Neural cell (in vitro differentiated cells): ENCODE measurements around the gene ATP11A.

Experiments used
- CTCF ChIP-seq: fragments of 450-650 bp; IDR thresholded peaks from 2 replicates; pipeline ENCODE4 v1.5.1; 2014; ENCODE audit warnings: antibody characterized with exemption, mild to moderate bottlenecking, moderate library complexity; ENCODE audit not compliant: poor library complexity, severe bottlenecking
- EP300 ChIP-seq: fragments of 450-650 bp; conservative IDR thresholded peaks from 2 replicates; pipeline ENCODE4 v1.6.1; 2014; ENCODE audit warnings: antibody characterized with exemption, mild to moderate bottlenecking, moderate library complexity; ENCODE audit not compliant: poor library complexity, severe bottlenecking
- EZH2 ChIP-seq: fragments of 200-600, 300-800 bp; shearing (Covaris generic), sonication (generic); IDR thresholded peaks from 2 replicates; pipeline ENCODE4 v1.6.1; 2014; ENCODE audit warnings: antibody characterized with exemption, low read length, borderline replicate concordance, mild to moderate bottlenecking; ENCODE audit not compliant: insufficient read depth, poor library complexity, severe bottlenecking
- MXI1 ChIP-seq: fragments of 450-650 bp; conservative IDR thresholded peaks from 2 replicates; pipeline ENCODE4 v1.6.1; 2014; ENCODE audit warnings: antibody characterized with exemption, mild to moderate bottlenecking; ENCODE audit not compliant: poor library complexity, severe bottlenecking
- POLR2AphosphoS5 ChIP-seq: IDR thresholded peaks from 2 replicates; pipeline ENCODE4 v1.6.1; 2012
- RAD21 ChIP-seq: fragments of 450-650 bp; conservative IDR thresholded peaks from 2 replicates; pipeline ENCODE4 v1.6.1; 2014; ENCODE audit warnings: antibody characterized with exemption, mild to moderate bottlenecking, moderate library complexity
- REST ChIP-seq: IDR thresholded peaks from 2 replicates; pipeline ENCODE4 v1.6.1; 2012; ENCODE audit warnings: borderline replicate concordance
- SMC3 ChIP-seq: fragments of 450-650 bp; conservative IDR thresholded peaks from 2 replicates; pipeline ENCODE4 v1.6.1; 2014; ENCODE audit warnings: antibody characterized with exemption, mild to moderate bottlenecking, moderate library complexity; ENCODE audit not compliant: poor library complexity
- TAF1 ChIP-seq: IDR thresholded peaks from 2 replicates; pipeline ENCODE4 v1.6.1; 2012; ENCODE audit warnings: low read depth

- TF ChIP-seq EZH2 (no peak), CTCF (no peak), REST (no peak), EP300 (no peak), POLR2AphosphoS5 (no peak), TAF1 (no peak), MXI1 (no peak), RAD21 (no peak), SMC3 (no peak)
These were observed 26.1 kb downstream of the ATP11A start for GRCh38 chr13:112715715-112716460.
